Keratinocyte (primary cell): ENCODE data around the gene TFAP2E.
"Not testable (repeated sequence)": the region's sequence is repeated elsewhere in the genome, so short reads cannot be mapped to it uniquely, and the experiment has no call there.

Source experiments
- EZH2 ChIP-seq: IDR thresholded peaks from one replicate; pipeline ENCODE4 v1.6.1; 2012; ENCODE audit warnings: inconsistent platforms, mild to moderate bottlenecking, low read length, moderate library complexity
- TF ChIP-seq, protein P1 (sequence below), 3 experiments: IDR thresholded peaks in 1 of 3; conservative IDR thresholded peaks in 1 of 3; optimal IDR thresholded peaks in 1 of 3; 2 replicates in 2 of 3; 3 replicates in 1 of 3; pipeline versions ENCODE3 to v1.5.1; 2011; ENCODE audit warnings: low read length in 3 of 3, mild to moderate bottlenecking in 3 of 3, moderate library complexity in 2 of 3, control low read depth in 1 of 3, inconsistent platforms in 1 of 3; ENCODE audit not compliant: insufficient read depth in 2 of 3; ENCODE audit errors: extremely low read depth in 1 of 3

DNA sequence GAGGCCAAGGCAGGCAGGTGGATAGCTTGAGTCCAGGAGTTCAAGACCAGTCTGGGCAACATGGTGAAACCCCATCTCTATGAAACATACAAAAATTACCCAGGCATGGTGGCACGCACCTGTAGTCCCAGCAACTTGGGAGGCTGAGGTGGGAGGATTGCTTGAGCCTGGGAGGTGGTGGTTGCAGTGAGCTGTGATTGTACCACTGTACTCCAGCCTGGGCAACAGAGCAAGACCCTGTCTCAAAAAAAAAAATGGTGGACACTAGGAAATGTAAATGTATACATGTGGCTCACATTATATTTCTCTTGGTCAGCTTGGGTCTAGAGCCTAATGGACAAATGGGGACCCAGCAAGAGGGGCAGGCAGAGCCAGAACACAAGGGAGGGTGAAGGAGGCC, 12.7 kb downstream of the TFAP2E start:
- TF ChIP-seq, protein P1, sequence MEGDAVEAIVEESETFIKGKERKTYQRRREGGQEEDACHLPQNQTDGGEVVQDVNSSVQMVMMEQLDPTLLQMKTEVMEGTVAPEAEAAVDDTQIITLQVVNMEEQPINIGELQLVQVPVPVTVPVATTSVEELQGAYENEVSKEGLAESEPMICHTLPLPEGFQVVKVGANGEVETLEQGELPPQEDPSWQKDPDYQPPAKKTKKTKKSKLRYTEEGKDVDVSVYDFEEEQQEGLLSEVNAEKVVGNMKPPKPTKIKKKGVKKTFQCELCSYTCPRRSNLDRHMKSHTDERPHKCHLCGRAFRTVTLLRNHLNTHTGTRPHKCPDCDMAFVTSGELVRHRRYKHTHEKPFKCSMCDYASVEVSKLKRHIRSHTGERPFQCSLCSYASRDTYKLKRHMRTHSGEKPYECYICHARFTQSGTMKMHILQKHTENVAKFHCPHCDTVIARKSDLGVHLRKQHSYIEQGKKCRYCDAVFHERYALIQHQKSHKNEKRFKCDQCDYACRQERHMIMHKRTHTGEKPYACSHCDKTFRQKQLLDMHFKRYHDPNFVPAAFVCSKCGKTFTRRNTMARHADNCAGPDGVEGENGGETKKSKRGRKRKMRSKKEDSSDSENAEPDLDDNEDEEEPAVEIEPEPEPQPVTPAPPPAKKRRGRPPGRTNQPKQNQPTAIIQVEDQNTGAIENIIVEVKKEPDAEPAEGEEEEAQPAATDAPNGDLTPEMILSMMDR (optimal IDR thresholded peaks at IDR 0.05 in 1 of 3, IDR thresholded peaks at IDR 0.05 in 1 of 3, conservative IDR thresholded peaks at IDR 0.05 in 1 of 3; ENCODE audit: extremely low read depth in 1 of 3, insufficient read depth in 2 of 3, low read length in 3 of 3): not testable (repeated sequence)
- not testable (repeated sequence) for TF ChIP-seq EZH2
